NOMO-1 (cell line): ENCODE results near the gene CHRD.

Source experiments
- DNase-seq, 2 experiments: peaks; one replicate each; lab custom pipeline; 2025; ENCODE audit not compliant: unreplicated experiment in 2 of 2; lab: John Stamatoyannopoulos, UW

The CHRD gene

DNA sequence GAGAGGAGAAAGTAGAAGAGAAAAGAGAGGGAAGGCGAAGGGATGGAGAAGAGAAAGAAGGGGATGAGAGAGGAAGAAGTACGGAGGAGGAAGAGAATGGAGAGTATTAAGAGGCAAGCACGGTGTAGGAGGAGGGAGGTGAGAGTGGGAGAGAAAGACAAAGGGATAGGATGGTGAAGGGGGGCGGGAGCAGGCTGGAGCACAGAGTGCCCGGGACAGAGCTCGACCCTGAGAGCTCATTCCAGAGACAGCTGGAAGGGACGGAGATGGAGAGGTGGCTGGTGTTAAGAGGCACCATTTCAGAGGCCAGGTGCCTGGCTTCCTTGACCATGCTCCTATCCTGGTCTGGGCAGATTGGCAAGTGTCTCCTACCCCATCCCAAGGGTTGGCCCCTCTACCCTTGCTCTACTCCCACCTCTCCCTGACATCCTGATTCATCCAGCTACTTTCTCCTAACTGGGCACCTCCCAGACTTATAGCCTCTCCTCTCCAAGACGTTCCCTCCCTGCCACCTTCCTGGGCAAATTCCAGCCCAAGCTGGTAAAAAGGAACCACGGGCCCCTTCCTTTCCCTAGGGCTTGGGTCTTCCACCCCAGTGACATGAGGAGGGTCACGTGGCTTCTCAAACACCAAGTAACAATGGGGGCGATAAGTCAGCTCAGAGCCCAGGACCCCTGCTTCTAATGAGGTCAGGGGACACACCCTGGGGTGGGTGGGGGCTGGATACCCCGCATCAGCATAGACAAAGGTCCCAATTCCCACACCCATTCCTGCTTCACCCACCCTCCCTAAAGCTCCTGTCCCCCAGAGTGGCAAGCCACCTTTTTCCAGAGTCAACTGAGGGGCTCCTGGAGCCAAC is 19.6 kb upstream of the CHRD start:
- no peak for DNase-seq

DNA sequence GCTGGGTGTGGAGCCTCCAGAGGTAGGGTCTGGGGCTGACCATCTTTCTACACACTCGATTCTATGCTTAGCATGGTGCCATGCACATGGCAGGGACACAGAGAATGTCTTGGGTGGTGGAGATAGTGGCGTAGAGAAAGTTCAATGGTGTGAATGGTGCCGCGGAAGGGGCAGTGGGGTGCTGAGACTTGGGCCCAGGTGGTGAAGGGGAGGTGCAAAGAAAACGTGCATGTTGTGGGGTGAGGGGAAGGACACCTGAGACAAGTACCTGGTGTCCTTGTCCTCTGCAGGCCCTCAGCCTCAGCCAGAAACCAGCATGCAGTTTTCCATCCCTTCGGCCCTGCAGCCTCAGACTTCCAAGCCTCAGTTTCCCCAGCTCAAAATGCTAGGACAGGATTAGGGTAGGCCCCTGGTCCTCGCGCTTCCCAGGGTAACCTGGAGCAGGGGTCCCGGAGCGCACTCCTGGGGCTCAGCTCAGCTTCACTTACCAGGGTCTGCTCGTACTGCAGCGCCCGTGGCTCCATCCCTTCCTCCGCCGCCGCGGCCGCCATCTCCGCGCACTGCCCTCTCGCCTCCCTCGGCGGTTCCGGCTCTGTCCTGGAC is 18.8 kb upstream of the CHRD start:
- no peak for DNase-seq

DNA sequence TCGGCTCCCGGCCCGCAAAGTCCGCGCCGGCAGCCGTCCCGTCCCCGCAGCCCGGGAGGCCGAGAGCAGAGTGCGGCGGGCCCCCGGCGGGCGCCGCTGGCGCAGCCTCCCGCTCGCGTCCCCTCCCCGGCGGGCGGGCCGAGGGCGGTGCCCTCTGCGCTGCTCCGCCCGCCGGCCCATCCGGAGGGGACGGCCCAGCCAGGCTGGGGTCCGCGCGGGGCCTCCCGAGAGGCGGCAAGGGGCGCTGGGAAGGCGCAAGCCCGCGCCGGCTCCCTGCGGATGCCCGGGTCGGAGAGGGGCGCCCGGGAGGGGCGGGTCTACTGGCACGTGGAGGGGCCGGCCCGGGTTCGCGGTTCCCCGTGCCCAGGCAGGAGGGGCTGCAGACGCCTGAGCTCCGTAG is 18.3 kb upstream of the CHRD start, which contains the start of the genes CLCN2 and POLR2H:
CLCN2 (minus strand) TSS at position 74 of the 400 bp plus-strand sequence. CDS start 126 bp downstream, outside the sequence.
POLR2H (plus strand) TSS at position 179 of the 400 bp plus-strand sequence. CDS start 1,783 bp downstream, outside the sequence.
- peak; percentile 50 to 79 for DNase-seq

DNA sequence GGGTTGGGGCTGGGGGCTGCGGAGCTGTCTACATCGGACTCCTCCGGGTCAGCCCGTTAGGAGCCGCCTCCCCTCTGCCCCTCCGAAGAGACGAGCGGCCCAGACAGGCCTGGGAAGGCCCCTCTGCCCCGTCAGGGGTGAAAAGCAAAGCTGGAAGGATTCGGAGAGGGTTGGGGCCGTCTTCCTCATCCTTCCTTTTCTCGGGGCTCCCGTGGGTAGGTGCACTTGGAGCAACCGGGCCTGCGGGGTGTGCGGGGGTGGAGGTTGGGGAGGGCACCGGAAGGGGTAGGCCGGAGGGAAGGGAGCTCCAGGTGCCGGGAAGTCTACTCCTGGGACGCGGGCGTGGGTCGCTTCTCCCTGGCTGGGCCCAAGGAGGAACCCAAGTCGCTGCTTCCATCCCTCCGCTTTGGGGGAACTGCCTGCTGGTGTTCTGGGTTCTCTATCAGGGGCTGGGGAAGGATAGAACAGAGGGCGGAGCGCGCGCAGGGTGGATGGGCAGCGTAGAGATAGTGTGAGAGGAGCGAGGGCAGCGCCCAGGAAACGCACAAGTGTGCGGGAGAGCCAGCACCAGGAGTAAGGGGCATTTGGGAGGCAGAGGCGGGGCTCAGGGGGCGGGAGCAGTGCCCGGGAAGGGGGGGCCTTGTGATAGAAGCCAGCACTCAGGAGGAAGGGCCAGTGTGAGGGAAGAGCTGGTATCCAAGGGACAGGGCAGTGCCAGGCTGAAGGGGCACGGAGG is 17.8 kb upstream of the CHRD start:
- DNase-seq, result peak; percentile 45 to 46

DNA sequence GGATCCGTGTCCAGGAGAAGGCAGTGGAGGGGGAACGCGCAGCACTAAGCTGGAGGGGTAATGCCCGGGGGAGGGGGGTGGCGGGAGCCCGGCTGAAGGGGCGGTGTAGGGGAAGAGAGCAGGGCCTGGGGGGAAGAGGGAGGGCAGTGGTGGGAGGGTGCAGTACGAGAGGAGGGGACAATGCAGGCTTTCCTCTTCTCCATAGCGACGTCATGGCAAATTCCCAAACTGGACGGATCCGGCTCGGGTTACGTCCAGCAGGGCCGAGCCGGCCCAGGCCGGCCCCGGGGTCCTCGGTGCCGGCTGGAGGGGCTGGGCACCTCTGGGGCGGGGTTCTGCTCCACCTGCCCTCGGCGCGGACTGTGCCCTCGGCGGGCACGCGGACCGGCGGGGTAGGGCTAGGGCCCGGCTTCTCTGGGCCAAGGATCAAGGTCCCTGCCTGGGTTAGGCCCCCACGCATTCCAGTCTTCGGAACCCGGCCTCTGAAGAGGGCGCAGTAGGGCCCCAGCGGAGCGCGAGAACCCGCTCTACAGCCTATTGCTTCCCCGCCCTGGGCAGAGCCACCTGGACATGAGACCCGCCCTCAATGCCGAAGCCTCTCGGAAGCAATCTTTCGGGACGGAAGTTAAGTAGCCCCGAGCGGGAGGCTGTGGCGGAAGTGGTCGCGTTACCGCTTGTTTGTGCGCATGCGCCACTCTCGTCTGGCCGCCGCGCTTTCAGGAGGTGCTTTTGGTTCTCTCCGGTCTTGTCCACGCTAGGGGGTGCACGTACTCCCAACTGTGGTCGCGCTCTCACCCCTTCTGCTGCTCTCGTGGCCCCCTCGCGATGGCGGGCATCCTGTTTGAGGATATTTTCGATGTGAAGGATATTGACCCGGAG is 16.9 kb upstream of the CHRD start:
- DNase-seq, result peak; percentile 99 to 100

DNA sequence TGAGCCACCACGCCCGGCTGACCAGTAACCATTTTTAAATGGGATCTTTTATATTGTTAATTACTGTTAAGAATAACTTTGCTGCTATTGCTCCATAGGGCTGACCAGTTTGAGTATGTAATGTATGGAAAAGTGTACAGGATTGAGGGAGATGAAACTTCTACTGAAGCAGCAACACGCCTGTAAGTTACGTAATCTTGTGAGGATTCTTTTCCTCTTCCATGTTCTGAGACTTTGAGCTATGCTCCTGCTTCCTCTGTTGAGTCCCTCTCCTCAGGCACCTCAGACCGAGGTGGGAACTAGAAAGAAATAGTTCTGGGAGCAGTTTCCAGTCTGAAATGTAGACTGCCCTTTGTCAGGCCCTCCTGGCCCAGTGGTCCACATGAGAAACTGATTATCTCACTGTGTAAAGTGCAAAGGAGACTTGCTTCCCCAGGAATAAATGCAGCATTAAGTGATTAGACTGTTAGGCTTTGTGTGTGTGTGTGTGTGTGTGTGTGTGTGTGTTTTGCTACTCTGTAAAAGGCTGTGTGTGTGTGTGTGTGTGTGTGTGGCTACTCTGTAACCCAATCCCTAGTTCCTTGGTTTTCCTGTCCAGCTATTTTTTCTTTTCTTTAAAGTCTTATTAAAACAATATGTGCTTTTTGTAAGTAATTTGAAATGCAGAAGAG is 13.1 kb upstream of the CHRD start:
- DNase-seq, result no peak

DNA sequence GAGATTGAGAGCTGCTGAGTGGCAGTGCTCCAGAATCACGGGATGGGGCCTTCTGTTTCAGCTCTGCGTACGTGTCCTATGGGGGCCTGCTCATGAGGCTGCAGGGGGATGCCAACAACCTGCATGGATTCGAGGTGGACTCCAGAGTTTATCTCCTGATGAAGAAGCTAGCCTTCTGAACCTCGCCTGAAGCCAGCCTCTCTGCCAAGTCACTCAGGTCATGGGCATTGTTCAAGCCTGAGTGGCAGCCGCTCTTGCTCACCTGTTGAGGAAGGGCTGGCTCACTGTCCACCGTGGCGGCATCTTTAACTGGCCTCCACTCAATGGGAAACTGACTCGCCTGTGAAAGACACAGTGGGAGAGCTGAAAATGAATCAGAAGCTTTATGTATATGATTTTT is 11.7 kb upstream of the CHRD start:
- no peak for DNase-seq

DNA sequence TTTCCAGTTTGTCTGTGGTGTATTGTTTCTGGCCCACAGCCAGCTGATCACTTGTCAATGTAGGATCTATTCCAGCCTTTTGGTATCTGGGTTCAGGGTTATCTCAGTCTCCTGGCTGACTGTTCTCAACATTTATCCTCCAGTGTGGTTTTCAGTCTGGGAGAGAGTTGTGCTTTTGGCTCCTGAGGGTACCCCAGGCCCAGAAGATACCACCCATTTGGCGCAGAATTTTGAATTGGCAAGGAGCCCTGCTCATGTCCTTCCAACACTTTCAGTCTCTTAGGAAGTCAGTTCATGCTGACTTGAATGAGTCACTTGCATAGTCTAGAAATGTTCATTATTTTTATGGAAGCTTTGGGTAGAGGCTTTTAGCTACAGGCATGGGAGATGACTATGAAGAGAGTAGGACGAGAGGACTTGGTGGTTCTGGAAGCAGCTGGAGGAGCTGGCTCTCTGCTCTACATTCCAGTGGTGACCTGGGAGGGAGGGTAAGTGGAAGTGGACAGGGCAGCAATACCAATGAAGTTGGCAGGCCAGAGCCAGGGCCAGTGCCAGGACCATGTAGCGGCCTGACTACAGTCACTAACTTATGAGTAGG is 11.2 kb upstream of the CHRD start:
- DNase-seq, result no peak

DNA sequence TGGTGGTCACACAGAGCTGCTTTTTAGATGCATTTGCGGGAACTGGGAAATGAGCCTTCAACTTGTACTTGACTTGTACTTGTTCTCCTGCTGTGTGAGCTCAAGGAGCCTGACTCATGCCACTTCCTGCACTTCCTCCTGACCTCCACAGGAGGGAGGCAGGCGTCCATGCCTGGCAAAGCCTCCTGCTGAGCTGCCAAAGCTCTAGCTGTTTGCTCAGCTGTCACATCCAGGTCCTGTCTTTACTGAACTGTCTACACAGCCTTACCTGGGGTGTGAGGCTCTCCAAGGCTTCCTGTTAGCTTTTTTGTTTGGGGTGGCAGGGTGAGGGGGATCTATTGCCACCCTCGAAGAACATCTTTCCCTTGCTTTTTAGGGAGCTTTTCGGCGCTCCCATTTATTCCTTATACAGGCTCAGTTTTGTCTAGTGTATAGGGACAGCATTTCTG is 8.3 kb upstream of the CHRD start:
- DNase-seq, result peak; percentile 81 to 89

DNA sequence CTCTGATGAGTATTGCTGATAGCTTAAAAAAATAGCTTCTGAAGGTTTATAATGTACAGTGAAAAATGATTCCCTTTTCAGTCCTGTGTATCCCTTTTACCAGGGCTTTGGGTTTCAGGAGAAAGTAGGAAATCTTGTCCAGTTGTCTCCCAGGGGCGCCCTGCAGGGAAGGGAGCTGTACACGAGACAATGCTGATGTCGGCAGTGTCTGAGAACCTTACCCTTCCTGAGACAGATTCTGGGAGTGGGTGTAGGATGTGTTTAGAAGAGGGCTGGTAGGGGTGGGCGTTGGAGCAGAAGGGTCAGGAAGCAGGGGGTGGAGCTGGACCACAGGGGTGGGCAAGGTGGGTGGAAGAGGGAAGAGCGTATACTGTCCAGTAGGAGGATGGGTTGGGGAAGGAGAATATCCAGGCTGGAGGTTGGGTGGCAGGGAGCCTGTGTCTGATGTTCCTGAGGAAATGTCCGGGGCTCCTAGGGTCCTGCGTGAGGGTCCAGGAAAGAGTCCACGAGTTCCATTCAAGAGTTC is 7.5 kb upstream of the CHRD start:
- DNase-seq, result no peak

DNA sequence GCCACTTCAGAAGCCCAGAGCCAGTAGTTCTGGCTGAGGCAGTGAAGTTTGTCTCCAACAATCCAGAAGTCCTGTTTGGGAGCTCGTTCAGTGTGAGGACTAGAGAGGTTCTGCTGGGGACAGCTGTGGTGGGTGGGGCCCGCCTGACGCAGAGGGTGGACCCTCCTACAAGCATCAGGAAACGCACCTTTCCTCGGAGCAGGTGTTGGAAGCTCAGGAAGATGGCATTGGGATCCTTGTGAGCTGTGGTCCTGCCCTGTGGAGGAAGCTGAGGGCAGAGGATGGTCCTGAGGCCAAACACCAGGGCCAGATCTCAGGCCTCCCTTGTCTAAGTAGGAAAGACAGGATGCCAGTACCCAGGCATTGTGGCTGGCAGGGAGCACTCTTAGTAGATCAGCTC is 6.9 kb upstream of the CHRD start:
- no peak for DNase-seq

DNA sequence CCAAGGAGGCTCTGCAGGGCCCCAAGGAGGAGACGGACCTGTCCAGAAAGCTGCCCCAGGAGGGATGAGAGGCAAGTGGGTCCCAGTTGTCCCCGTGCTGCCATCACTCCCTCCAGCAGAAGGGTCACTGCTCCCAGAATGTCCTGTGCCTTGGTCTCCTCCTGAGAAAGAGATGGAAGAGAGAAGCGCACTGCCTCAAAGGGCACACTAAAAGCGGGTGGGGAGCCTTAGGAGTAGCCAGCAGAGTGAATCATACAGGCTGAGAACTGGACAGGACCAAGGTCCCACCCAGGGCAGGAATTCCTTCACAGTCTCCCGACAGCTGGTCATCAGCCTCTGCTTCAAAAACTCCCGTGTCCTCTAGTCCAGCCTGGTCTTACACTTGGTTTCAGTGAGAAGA is 6.4 kb upstream of the CHRD start:
- DNase-seq, result no peak

DNA sequence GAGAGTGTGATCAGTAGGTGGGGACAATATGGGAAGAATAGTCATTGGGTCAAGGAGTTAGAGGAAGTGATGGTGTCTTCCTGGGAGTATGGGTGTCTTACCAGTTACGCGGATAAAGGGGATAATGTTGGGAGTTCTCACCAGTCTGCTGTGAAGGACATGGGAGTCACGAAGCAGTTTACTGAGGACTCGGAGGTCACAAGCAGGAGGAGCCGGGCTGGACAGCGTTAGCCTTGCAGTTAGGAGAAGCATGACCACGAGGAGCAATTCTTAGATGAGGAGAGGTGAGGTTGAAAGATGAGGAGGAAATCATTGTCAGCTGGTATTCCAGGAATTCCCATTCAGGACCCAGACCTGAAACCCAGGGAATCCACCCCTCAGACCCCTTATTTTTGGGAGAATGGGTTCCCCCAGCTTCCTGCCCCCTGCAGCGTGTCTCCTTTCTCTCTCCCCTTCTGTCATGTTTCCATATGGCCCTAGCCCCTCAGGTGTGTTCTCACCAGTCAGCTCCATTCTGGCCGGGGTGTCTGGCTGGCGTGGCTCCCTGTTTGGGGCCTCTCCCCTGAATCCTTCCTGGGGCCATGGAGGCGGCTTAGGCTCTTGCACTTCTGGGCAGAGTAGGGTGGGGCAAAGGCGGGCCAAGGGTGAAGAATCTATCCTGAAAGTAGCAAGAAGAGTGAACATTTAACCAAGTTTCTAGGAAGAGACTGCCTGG is 4.0 kb upstream of the CHRD start:
- no peak for DNase-seq

DNA sequence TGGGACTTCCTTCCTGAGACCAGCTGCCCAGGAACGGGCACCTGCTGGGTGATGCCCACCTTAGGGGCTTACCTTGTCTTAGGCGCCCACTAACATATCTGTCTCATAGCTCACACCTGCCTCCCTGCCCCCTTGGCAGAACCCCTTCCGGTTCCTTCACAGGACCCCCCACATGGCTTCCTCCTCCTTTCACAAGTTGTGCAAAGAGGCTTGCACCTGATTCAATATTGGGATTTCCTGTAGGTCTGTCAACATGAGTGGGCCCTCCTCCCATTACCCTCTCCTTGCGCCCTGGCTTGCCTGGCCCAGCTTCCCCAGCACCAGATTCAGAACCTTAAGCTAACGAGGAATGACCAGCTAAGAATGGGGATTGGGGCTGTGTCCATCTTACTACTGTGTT is 2.5 kb upstream of the CHRD start:
- no peak for DNase-seq

DNA sequence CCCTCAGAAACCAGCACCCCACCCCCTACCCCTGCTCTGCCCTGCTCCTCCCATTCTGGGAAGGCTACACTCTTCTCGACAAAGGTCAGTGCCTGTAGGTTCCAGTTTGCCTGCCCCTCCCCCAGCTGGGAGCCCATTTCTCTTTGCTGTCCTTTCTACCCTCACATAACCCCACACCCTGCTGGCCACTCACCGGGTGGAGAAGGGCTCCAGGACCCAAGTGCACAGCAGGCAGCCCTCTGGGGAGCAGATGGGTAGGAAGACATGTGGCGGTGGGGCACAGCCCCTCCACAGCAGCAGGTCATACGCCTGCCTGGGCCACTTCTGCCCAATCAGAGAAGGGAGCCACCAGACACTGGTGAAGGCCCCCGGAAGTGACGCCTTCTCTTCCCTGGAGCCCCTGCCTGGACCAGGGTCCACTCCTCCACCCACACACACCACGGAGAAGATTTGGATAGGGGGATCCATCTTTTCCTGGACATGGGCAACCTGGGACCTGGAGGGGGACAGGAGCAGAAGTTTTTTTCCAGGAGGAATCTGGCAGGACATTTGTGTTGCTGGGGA is 1.9 kb upstream of the CHRD start, which contains the start of gene THPO:
THPO (minus strand) TSS at position 326 of the 564 bp plus-strand sequence. CDS start 1,948 bp downstream, outside the sequence.
- no peak for DNase-seq

DNA sequence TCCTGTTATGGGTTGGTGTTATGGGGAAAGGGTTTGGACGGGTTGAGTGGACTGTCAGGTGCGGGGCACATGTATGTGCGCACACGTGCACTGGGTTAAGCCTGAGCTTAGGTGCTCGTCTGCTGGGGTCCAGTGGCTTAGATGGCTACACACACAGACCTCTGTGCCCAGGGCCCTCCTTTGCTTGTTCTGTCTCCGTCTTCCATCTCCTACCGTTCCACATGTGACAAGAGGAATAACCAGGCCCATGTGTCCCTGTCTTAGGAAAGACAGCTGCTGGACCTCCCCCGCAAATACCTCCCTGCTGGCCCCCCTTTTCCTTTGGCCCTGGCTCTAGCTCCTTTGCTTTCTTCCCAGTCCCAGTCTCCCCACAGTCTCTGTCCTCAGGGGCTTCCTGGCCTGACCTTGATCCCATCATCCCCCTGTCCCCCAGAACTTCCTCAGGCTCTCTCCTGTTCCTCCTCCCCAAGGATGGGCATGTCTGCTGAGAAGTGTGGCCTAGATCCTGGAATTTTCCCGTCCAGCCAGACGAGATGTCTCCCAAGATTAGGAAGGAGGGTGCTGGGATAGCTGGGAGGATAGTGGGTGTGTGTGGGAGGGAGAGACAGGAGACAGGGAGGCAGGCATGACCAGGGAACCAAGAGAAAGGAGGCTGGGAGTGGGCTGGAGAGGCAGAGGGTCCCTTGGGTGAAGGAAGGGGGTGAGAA is 1.1 kb upstream of the CHRD start:
- DNase-seq, result no peak

DNA sequence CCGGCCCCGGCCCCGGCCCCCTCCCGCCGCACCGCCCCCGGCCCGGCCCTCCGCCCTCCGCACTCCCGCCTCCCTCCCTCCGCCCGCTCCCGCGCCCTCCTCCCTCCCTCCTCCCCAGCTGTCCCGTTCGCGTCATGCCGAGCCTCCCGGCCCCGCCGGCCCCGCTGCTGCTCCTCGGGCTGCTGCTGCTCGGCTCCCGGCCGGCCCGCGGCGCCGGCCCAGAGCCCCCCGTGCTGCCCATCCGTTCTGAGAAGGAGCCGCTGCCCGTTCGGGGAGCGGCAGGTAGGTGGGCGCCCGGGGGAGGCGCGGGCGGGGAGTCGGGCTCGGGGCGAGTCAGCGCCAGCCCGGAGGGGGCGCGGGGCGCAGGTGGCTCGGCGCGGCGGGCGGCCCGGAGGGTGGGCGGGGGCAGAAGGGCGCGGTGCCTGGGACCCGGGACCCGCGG is 352 bp downstream of the CHRD start:
- no peak for DNase-seq
